ENCODE data around the gene IL7R.

Gene IL7R

GRCh38 chr5:35856765-35857351 lies at the start of gene IL7R:
Gene IL7R (plus strand): TSS chr5:35856891. CDS start chr5:35856978, 87 bp downstream.
- peak; percentile 77 for DNase-seq

GRCh38 chr5:35810601-35811000 lies 46.1 kb upstream of the IL7R start:
- no peak for DNase-seq

DNA sequence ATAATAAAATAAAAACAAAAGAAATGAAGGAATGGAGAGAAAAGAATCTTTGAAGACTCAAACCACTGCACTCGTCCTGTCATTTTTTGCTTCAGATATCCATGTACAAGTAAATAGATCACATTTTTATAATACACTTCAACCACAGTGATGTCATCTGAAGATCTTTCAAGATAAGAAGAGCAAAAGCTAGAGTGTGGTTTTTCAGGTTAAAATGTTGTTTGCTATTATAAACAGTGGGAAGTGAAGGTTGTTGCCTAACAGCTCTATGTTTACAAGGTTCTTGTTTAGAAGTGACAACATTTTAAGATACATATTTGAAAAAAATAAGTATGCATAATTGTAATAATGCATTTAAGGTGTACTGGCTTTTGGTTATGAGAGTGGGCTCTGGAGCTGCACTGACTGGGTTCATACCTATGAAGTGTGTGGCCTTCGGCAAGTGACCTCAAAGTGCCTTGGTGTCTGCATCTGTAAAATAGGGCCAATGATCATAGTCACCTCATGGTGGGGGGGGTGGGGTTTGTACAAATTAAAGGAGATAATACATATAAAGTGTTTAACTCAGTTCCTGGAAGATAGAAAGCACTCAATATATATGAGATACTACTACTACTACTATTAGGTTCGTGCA lies 45.5 kb upstream of the IL7R start:
- no peak for DNase-seq

DNA sequence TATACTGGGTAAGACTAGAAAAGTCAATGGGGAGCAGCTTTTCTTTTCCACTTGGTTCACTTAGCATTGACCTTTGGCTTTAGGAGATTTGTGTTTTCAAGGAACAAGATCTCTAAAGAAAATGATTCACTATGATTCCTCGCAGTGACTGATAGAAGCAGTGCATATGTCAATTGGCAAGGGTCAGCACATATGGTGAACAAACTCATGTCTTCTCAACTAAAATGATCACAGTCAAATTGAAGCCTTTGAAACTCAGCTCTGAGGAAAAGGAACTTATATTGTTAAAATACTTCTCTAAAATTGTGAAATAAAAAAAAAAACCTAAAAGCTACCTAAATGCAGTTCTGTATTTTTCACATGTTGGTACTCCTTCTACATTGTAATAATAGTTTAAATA lies 43.2 kb upstream of the IL7R start:
- DNase-seq: no peak

- peak; percentile 9 for DNase-seq
These were observed 41.4 kb upstream of the IL7R start for GRCh38 chr5:35815089-35815936.

DNA sequence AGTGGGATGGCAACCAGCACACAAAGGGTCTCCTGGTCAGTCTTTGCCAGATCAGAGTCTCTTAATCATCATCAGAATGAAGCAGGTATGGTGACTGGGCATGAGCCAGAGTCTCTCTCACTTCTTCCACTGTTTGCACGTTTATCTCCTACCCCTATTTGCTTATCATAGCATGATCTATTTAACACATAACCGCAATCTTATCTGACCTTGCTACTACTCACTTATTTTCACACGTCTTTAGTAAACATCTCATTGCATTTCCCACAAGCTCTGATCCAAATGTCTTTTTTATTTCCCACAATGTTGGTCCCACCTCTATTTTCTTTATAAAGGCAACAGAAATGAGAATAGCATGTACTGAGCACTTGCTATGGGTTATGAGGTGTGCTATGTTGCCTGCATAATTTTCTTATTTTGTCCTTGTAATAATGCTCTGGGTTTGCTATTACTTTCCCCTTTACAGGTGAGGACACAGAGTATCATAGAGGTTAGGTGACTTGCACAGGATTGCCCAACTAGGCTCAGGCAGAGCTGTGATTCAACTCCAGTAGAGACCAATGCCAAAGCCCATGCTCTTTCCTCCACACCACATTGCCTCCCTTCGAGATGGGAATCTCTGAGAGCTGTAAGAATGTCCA lies 39.7 kb upstream of the IL7R start:
- no peak for DNase-seq

DNA sequence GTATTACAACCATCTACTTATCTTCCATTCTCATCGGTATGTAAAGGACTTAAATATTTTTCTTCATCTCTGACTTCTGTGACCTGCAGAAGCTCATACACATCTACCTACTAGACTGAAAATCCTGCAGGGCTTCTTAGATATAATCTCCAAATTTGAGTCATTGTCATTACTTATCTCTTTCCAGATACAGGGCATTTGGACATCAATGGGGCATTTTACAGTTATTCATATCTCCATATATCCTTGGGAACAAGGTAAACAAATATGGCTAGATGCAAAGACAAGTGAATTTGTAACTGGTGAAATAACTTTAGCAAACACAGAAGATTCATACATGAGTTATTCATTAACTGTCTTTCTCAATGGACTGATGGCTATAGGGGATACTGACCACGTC lies 37.7 kb upstream of the IL7R start:
- no peak for DNase-seq

GRCh38 chr5:35819668-35820067 lies 37.0 kb upstream of the IL7R start:
- DNase-seq: no peak

DNA sequence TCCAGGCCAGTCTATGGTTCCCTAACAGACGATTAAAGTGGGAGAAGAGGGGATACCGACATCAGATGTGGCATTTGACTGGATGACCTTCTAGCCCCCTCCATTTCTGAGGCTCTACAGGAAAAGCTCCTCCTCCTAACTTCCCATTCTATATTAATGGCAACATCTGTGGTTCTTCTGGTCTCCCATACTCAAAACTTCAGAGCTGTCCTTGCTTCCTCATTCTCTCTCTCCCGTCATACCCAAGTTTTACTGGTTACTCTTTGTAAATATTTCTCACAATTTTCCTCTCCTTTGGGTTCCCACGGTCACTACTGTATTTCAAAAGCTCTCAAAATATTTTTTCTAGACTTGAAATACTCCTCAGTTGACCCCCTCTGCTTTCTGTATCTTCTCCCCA lies 36.0 kb upstream of the IL7R start:
- DNase-seq: no peak

- DNase-seq: no peak
These were observed 35.2 kb upstream of the IL7R start for GRCh38 chr5:35821513-35821912.

DNA sequence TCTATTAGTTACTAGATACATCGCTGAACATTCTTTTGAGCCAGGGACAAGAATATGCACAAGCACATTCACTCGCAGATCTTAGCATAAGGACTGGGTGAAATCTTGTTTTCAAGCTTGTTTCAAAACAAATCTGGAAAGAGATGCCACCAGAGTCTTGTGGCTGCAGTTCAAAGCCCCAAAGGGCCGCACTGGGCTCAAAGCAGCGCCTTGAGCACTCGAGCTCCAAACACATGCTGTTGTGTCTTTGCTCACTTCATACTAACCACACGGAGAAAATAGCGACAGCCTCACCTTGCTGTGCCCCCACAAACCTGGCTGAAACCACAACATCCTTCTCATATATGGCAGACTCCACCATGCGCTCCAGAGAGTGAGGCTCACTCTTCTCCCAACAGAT lies 34.2 kb upstream of the IL7R start:
- no peak for DNase-seq

- no peak for DNase-seq
These were observed 33.2 kb upstream of the IL7R start for GRCh38 chr5:35823347-35824098.

GRCh38 chr5:35826056-35826455 lies 30.6 kb upstream of the IL7R start:
- no peak for DNase-seq

- no peak for DNase-seq
These were observed 30.1 kb upstream of the IL7R start for GRCh38 chr5:35826554-35826953.

DNA sequence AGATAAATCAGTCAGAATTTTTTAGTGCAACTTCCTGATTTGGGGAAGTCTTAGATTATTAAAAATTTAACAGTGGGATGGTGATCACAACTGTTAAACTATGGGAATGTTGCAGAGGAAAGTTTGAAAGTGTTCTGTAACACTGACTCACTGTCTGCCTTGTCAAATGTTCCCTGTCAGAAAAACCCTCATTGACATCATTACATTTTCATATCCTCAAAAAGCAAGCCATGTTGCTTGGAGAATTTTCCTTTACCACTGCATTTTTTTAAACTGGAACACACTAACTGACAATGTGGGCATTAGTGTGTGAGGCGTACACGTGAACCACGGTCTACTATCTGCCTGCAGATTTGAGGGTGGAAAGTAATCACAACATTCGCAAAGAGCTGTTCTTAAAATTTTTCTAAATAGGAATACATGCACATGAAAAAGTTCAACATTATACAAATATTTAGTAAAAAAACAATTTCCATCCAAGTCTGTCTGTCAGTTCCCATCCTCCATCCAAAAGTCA lies 28.6 kb upstream of the IL7R start:
- no peak for DNase-seq

- no peak for DNase-seq
These were observed 26.1 kb upstream of the IL7R start for GRCh38 chr5:35830587-35830986.

GRCh38 chr5:35832762-35833161 lies 23.9 kb upstream of the IL7R start:
- no peak for DNase-seq

- no peak for DNase-seq
These were observed 23.5 kb upstream of the IL7R start for GRCh38 chr5:35833224-35833623.

- no peak for DNase-seq
These were observed 20.6 kb upstream of the IL7R start for GRCh38 chr5:35835796-35836742.

DNA sequence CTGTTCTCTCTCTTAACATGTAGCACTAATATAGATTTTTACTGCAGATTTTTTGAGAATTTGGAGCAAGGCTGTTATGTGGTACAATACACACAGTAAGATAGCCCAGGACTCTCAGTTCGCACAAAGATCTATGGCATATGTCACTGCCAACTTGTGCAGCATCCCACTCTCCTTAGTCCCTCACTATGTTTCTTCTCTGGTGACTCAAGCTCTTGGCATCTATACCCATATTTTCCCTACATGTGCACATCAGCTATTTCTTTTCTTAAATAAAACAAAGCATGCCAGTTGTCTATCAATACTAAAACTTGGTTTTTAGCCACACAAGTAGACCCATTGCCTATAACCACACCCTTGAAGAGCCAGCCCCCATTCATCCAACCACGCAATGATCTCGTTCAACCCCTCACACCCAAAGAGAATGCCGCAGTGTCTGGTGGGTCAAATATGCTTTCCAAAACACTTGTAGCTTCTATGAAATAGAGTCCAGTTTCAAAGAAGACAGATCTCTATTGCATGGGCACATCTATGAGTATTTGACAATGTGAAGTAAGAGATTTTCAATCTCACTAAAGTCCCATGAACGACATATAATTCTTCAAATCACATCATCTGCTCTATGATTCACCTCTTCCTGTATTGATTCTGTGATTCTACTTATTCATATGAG lies 18.2 kb upstream of the IL7R start:
- no peak for DNase-seq

- DNase-seq: no peak
These were observed 13.8 kb upstream of the IL7R start for GRCh38 chr5:35842856-35843255.
